ENCODE data around the gene KMO.

The KMO gene

GRCh38 chr1:241586905-241587512 is 54.8 kb downstream of the KMO start:
- H3K4me2 ChIP-seq (ENCODE audit: low read length, poor library complexity, severe bottlenecking): no peak overlapping the region
- no peak overlapping the region for H2BK15ac ChIP-seq (ENCODE audit: low read depth, poor library complexity, severe bottlenecking)
- H2AFZ ChIP-seq (ENCODE audit: low read depth, low read length): no peak overlapping the region
- no peak overlapping the region for H2BK120ac ChIP-seq (ENCODE audit: low read depth, low read length)
- H3K23ac ChIP-seq (ENCODE audit: low read length in 2 of 2): no peak overlapping the region
- no peak for DNase-seq
- no peak overlapping the region for H3K27ac ChIP-seq (ENCODE audit: low read length, poor library complexity, severe bottlenecking)
- no peak overlapping the region for H3K9ac ChIP-seq (ENCODE audit: low read length)
- no peak overlapping the region for H3K4me3 ChIP-seq (ENCODE audit: insufficient read depth in 1 of 2, low read depth in 1 of 2, low read length in 2 of 2)
- H3K9me3 ChIP-seq (ENCODE audit: control insufficient read depth, low read length): no peaks in the 10 kb centered on the region
- peaks cover 0 to 5% of the 10 kb centered on the region in 2 experiments for H3K36me3 ChIP-seq (ENCODE audit: control insufficient read depth in 1 of 2, insufficient read depth in 2 of 2, low read depth in 1 of 2, low read length in 2 of 2)
- H2BK5ac ChIP-seq (ENCODE audit: low read depth, low read length, poor library complexity, severe bottlenecking): no peak overlapping the region
- peaks cover 2% of the 10 kb centered on the region for H3K4me1 ChIP-seq (ENCODE audit: control insufficient read depth, insufficient read depth, low read depth, low read length)
- WGBS: 88% methylated on average over 14 of the region's 14 CpGs
- no peak overlapping the region for H3K18ac ChIP-seq (ENCODE audit: low read depth in 1 of 2, low read length in 2 of 2)
- H4K91ac ChIP-seq (ENCODE audit: low read length): no peak overlapping the region
- no peaks in the 10 kb centered on the region for H3K27me3 ChIP-seq (ENCODE audit: control insufficient read depth in 1 of 2, insufficient read depth in 1 of 2, low read length in 2 of 2)
- no peak overlapping the region for H4K8ac ChIP-seq (ENCODE audit: low read length)
- H3K14ac ChIP-seq (ENCODE audit: low read length in 2 of 2): no peak overlapping the region
- no peak overlapping the region for H3K4ac ChIP-seq (ENCODE audit: low read depth in 1 of 2, low read length in 2 of 2)
- H2BK12ac ChIP-seq (ENCODE audit: low read length in 2 of 2): no peak overlapping the region
- H3K79me1 ChIP-seq (replicated peaks; ENCODE audit: low read length, poor library complexity, severe bottlenecking): no peaks in the 10 kb centered on the region
- H2AK5ac ChIP-seq (ENCODE audit: low read length, severe bottlenecking): no peak overlapping the region

- Histone ChIP-seq H3K14ac (ENCODE audit: low read length in 2 of 2) (no peak overlapping the region), H3K36me3 (ENCODE audit: control insufficient read depth in 1 of 2, insufficient read depth in 2 of 2, low read depth in 1 of 2, low read length in 2 of 2) (peaks cover 5% of the 10 kb centered on the region in 2 experiments), H3K27me3 (ENCODE audit: control insufficient read depth in 1 of 2, insufficient read depth in 1 of 2, low read length in 2 of 2) (no peaks in the 10 kb centered on the region), H2AK5ac (ENCODE audit: low read length, severe bottlenecking) (no peak overlapping the region), H3K4ac (ENCODE audit: low read depth in 1 of 2, low read length in 2 of 2) (no peak overlapping the region), H3K4me3 (ENCODE audit: insufficient read depth in 1 of 2, low read depth in 1 of 2, low read length in 2 of 2) (no peak overlapping the region), H3K9ac (ENCODE audit: low read length) (no peak overlapping the region), H3K23ac (ENCODE audit: low read length in 2 of 2) (no peak overlapping the region), H3K79me1 (replicated peaks; ENCODE audit: low read length, poor library complexity, severe bottlenecking) (no peaks in the 10 kb centered on the region), H2BK120ac (ENCODE audit: low read depth, low read length) (no peak overlapping the region), H4K8ac (ENCODE audit: low read length) (no peak overlapping the region), H3K27ac (ENCODE audit: low read length, poor library complexity, severe bottlenecking) (no peak overlapping the region), H3K4me2 (ENCODE audit: low read length, poor library complexity, severe bottlenecking) (no peak overlapping the region), H2BK15ac (ENCODE audit: low read depth, poor library complexity, severe bottlenecking) (no peak overlapping the region), H2BK12ac (ENCODE audit: low read length in 2 of 2) (no peak overlapping the region), H3K9me3 (ENCODE audit: control insufficient read depth, low read length) (no peaks in the 10 kb centered on the region), H4K91ac (ENCODE audit: low read length) (no peak overlapping the region), H3K4me1 (ENCODE audit: control insufficient read depth, insufficient read depth, low read depth, low read length) (peaks cover 5% of the 10 kb centered on the region), H3K18ac (ENCODE audit: low read depth in 1 of 2, low read length in 2 of 2) (no peak overlapping the region), H2AFZ (ENCODE audit: low read depth, low read length) (no peak overlapping the region), H2BK5ac (ENCODE audit: low read depth, low read length, poor library complexity, severe bottlenecking) (no peak overlapping the region)
- no peak for DNase-seq
- WGBS: 97% methylated on average over 7 of the region's 7 CpGs
Observed at GRCh38 chr1:241589521-241589920, 57.3 kb downstream of the KMO start.

- H2BK12ac ChIP-seq (ENCODE audit: low read length in 2 of 2): no peak overlapping the region
- H2BK120ac ChIP-seq (ENCODE audit: low read depth, low read length): no peak overlapping the region
- H3K27ac ChIP-seq (ENCODE audit: low read length, poor library complexity, severe bottlenecking): peak overlapping the region; percentile 67
- no peaks in the 10 kb centered on the region for H3K27me3 ChIP-seq (ENCODE audit: control insufficient read depth in 1 of 2, insufficient read depth in 1 of 2, low read length in 2 of 2)
- WGBS: 77% methylated on average over 4 of the region's 4 CpGs
- no peak overlapping the region for H3K4ac ChIP-seq (ENCODE audit: low read depth in 1 of 2, low read length in 2 of 2)
- H3K4me1 ChIP-seq (ENCODE audit: control insufficient read depth, insufficient read depth, low read depth, low read length): peaks cover 5% of the 10 kb centered on the region
- H3K9ac ChIP-seq (ENCODE audit: low read length): no peak overlapping the region
- no peak overlapping the region for H4K91ac ChIP-seq (ENCODE audit: low read length)
- peaks cover 5% of the 10 kb centered on the region in 2 experiments for H3K36me3 ChIP-seq (ENCODE audit: control insufficient read depth in 1 of 2, insufficient read depth in 2 of 2, low read depth in 1 of 2, low read length in 2 of 2)
- no peak overlapping the region for H4K8ac ChIP-seq (ENCODE audit: low read length)
- no peaks in the 10 kb centered on the region for H3K9me3 ChIP-seq (ENCODE audit: control insufficient read depth, low read length)
- H2AK5ac ChIP-seq (ENCODE audit: low read length, severe bottlenecking): peak overlapping the region; percentile 43
- no peak overlapping the region for H2BK15ac ChIP-seq (ENCODE audit: low read depth, poor library complexity, severe bottlenecking)
- H3K23ac ChIP-seq (ENCODE audit: low read length in 2 of 2): no peak overlapping the region
- DNase-seq: no peak
- H3K18ac ChIP-seq (ENCODE audit: low read depth in 1 of 2, low read length in 2 of 2): no peak overlapping the region
- no peak overlapping the region for H3K14ac ChIP-seq (ENCODE audit: low read length in 2 of 2)
- H2BK5ac ChIP-seq (ENCODE audit: low read depth, low read length, poor library complexity, severe bottlenecking): peak overlapping the region; percentile 15
- no peak overlapping the region for H3K4me3 ChIP-seq (ENCODE audit: insufficient read depth in 1 of 2, low read depth in 1 of 2, low read length in 2 of 2)
- H2AFZ ChIP-seq (ENCODE audit: low read depth, low read length): no peak overlapping the region
- H3K4me2 ChIP-seq (ENCODE audit: low read length, poor library complexity, severe bottlenecking): no peak overlapping the region
- no peaks in the 10 kb centered on the region for H3K79me1 ChIP-seq (replicated peaks; ENCODE audit: low read length, poor library complexity, severe bottlenecking)
Observed at GRCh38 chr1:241590719-241591118, 58.5 kb downstream of the KMO start.

GRCh38 chr1:241591317-241591716 is 59.1 kb downstream of the KMO start:
- peak; percentile 78 for DNase-seq
- no peak overlapping the region for H3K9ac ChIP-seq (ENCODE audit: low read length)
- H2BK5ac ChIP-seq (ENCODE audit: low read depth, low read length, poor library complexity, severe bottlenecking): no peak overlapping the region
- peaks cover 5% of the 10 kb centered on the region for H3K4me1 ChIP-seq (ENCODE audit: control insufficient read depth, insufficient read depth, low read depth, low read length)
- no peak overlapping the region for H4K91ac ChIP-seq (ENCODE audit: low read length)
- H3K27ac ChIP-seq (ENCODE audit: low read length, poor library complexity, severe bottlenecking): peak overlapping the region; percentile 78
- H4K8ac ChIP-seq (ENCODE audit: low read length): no peak overlapping the region
- H3K23ac ChIP-seq (ENCODE audit: low read length in 2 of 2): no peak overlapping the region
- H2BK15ac ChIP-seq (ENCODE audit: low read depth, poor library complexity, severe bottlenecking): no peak overlapping the region
- no peak overlapping the region for H3K14ac ChIP-seq (ENCODE audit: low read length in 2 of 2)
- no peaks in the 10 kb centered on the region for H3K79me1 ChIP-seq (replicated peaks; ENCODE audit: low read length, poor library complexity, severe bottlenecking)
- H2AK5ac ChIP-seq (ENCODE audit: low read length, severe bottlenecking): no peak overlapping the region
- no peak overlapping the region for H3K4me2 ChIP-seq (ENCODE audit: low read length, poor library complexity, severe bottlenecking)
- H3K4me3 ChIP-seq (ENCODE audit: insufficient read depth in 1 of 2, low read depth in 1 of 2, low read length in 2 of 2): no peak overlapping the region
- no peak overlapping the region for H3K18ac ChIP-seq (ENCODE audit: low read depth in 1 of 2, low read length in 2 of 2)
- H3K27me3 ChIP-seq (ENCODE audit: control insufficient read depth in 1 of 2, insufficient read depth in 1 of 2, low read length in 2 of 2): no peaks in the 10 kb centered on the region
- H3K4ac ChIP-seq (ENCODE audit: low read depth in 1 of 2, low read length in 2 of 2): no peak overlapping the region
- no peak overlapping the region for H2BK120ac ChIP-seq (ENCODE audit: low read depth, low read length)
- no peak overlapping the region for H2AFZ ChIP-seq (ENCODE audit: low read depth, low read length)
- no peaks in the 10 kb centered on the region for H3K9me3 ChIP-seq (ENCODE audit: control insufficient read depth, low read length)
- H2BK12ac ChIP-seq (ENCODE audit: low read length in 2 of 2): no peak overlapping the region
- peaks cover 5% of the 10 kb centered on the region in 2 experiments for H3K36me3 ChIP-seq (ENCODE audit: control insufficient read depth in 1 of 2, insufficient read depth in 2 of 2, low read depth in 1 of 2, low read length in 2 of 2)

Measured in mesenchymal stem cell (in vitro differentiated cells and primary cell).